ENCODE data around the gene CUX1. TPM values are rescaled to one million over a fixed set of nuclear protein-coding genes. Genes with fewer than 3 reads are reported as not detected.

CUX1 gene
- total and polyA plus RNA-seq, 4 donors, result 40.5 to 138 (median 69.1) TPM

DNA sequence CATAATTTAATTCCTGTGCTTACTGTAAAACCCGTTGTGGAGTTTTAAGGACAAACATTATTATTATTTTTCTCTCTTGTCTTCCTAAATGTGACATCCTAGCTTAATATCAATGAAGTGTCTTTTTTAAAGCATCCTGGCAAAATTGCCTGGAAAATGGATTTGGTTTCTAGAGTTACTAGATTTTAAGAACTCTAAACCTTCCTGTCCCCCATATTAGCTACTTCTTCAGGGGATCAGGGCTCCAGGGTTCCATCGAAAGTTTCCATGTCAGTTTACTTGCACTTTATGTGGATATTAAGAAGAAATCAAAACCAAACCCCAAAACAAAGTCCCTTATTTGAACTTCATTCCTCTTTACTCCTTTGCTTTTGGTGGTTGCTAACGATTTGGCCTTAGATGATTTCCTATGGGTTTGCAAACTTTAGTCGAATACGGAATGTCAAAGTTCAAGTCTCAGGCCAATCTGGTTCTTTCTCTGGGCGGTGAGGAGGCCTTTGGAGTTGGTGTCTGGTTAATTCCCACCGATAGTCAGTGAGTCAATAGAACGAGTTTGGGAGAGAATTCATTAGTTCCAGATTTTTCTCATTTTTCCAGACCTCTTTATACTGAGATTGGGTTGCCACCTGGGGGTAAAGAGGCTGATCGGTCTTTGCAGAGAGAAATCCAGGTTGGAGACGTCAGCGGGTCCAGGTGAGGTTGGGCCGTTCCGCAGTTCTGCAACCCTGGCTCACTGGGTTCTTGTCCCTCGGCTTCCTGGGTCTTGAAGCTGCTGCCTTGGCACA lies 1.1 kb downstream of the CUX1 start:
- Histone ChIP-seq H3K27me3 (ENCODE audit: control insufficient read depth in 3 of 3, insufficient read depth in 3 of 3, low read length in 2 of 3) (peaks cover 0 to 3% (median 3%) of the 10 kb centered on the region in 3 donors), H3K27ac (ENCODE audit: low read depth in 1 of 2, low read length in 1 of 2) (peak overlapping the region; percentile 5 to 53), H3K9ac (ENCODE audit: insufficient read depth in 1 of 2, low read length in 2 of 2) (no peak overlapping the region), H3K9me3 (ENCODE audit: control insufficient read depth in 4 of 4, insufficient read depth in 3 of 4, low read length in 3 of 4) (no peaks in the 10 kb centered on the region), H3K4me1 (ENCODE audit: control insufficient read depth in 5 of 5, insufficient read depth in 5 of 5, low read length in 5 of 5) (peaks cover 5 to 34% (median 9%) of the 10 kb centered on the region in 5 donors), H3K36me3 (ENCODE audit: control insufficient read depth in 4 of 4, insufficient read depth in 4 of 4, low read length in 4 of 4) (no peaks in the 10 kb centered on the region), H3K4me3 (no peak overlapping the region)
- no peak for DNase-seq
- WGBS, 2 donors, result 65 to 72% methylated on average over 14 of the region's 14 CpGs
- TF ChIP-seq, protein P1, sequence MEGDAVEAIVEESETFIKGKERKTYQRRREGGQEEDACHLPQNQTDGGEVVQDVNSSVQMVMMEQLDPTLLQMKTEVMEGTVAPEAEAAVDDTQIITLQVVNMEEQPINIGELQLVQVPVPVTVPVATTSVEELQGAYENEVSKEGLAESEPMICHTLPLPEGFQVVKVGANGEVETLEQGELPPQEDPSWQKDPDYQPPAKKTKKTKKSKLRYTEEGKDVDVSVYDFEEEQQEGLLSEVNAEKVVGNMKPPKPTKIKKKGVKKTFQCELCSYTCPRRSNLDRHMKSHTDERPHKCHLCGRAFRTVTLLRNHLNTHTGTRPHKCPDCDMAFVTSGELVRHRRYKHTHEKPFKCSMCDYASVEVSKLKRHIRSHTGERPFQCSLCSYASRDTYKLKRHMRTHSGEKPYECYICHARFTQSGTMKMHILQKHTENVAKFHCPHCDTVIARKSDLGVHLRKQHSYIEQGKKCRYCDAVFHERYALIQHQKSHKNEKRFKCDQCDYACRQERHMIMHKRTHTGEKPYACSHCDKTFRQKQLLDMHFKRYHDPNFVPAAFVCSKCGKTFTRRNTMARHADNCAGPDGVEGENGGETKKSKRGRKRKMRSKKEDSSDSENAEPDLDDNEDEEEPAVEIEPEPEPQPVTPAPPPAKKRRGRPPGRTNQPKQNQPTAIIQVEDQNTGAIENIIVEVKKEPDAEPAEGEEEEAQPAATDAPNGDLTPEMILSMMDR (IDR thresholded peaks at IDR 0.05; ENCODE audit: control extremely low read depth, extremely low read depth), result no peak
- ATAC-seq (ENCODE audit: insufficient read depth, low FRiP score), result no peak

DNA sequence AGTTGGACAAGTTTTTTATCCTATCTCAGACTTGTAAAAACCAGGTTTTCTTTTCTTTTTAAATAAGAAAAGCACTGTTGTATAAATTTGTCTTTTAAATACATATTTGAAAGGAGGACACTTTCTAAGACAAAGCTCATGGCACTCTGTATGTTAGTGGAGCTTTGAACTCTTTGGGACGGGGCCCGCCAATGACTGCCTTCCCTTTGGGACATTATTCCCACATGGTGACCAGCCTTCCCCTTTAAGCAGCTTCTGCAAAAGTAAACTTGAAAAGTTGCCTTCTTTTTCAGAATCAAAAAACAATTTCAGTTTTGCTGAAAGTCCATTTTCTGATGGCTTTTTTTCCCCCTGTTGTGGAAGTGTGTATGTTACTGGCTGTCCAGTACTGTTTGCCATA lies 1.8 kb downstream of the CUX1 start:
- Histone ChIP-seq H3K9me3 (ENCODE audit: control insufficient read depth in 4 of 4, insufficient read depth in 3 of 4, low read length in 3 of 4) (no peaks in the 10 kb centered on the region), H3K4me1 (ENCODE audit: control insufficient read depth in 5 of 5, insufficient read depth in 5 of 5, low read length in 5 of 5) (peaks cover 5 to 37% (median 10%) of the 10 kb centered on the region in 5 donors), H3K27me3 (ENCODE audit: control insufficient read depth in 3 of 3, insufficient read depth in 3 of 3, low read length in 2 of 3) (no peaks in the 10 kb centered on the region), H3K36me3 (ENCODE audit: control insufficient read depth in 4 of 4, insufficient read depth in 4 of 4, low read length in 4 of 4) (no peaks in the 10 kb centered on the region), H3K9ac (ENCODE audit: insufficient read depth in 1 of 2, low read length in 2 of 2) (no peak overlapping the region), H3K4me3 (no peak overlapping the region), H3K27ac (ENCODE audit: low read depth in 1 of 2, low read length in 1 of 2) (no peak overlapping the region)
- 74 to 82% methylated on average over 2 of the region's 2 CpGs for WGBS, 2 donors
- TF ChIP-seq, protein P1 (IDR thresholded peaks at IDR 0.05; ENCODE audit: control extremely low read depth, extremely low read depth), result no peak
- DNase-seq (no peak), ATAC-seq (ENCODE audit: insufficient read depth, low FRiP score) (no peak)

- DNase-seq, result no peak
- no peak for ATAC-seq (ENCODE audit: insufficient read depth, low FRiP score)
- H3K9me3 ChIP-seq (ENCODE audit: control insufficient read depth in 4 of 4, insufficient read depth in 3 of 4, low read length in 3 of 4), result no peaks in the 10 kb centered on the region
- peaks cover 5 to 30% (median 10%) of the 10 kb centered on the region in 5 donors for H3K4me1 ChIP-seq (ENCODE audit: control insufficient read depth in 5 of 5, insufficient read depth in 5 of 5, low read length in 5 of 5)
- H3K36me3 ChIP-seq (ENCODE audit: control insufficient read depth in 4 of 4, insufficient read depth in 4 of 4, low read length in 4 of 4), result no peaks in the 10 kb centered on the region
- TF ChIP-seq, protein P1 (IDR thresholded peaks at IDR 0.05; ENCODE audit: control extremely low read depth, extremely low read depth), result no peak
- H3K9ac ChIP-seq (ENCODE audit: insufficient read depth in 1 of 2, low read length in 2 of 2), result no peak overlapping the region
- H3K4me3 ChIP-seq, result no peak overlapping the region
- H3K27ac ChIP-seq (ENCODE audit: low read depth in 1 of 2, low read length in 1 of 2), result no peak overlapping the region
- no peaks in the 10 kb centered on the region for H3K27me3 ChIP-seq (ENCODE audit: control insufficient read depth in 3 of 3, insufficient read depth in 3 of 3, low read length in 2 of 3)
- WGBS, 2 donors, result 59 to 66% methylated on average over 6 of the region's 6 CpGs
Observed at GRCh38 chr7:101819913-101820522, 2.6 kb downstream of the CUX1 start.
